HepG2 (cell line): ENCODE data around the gene B4GALT5. TPM values are rescaled to one million over a fixed set of nuclear protein-coding genes. Genes with fewer than 3 reads are reported as not detected.

Experiments used
- ETV5 ChIP-seq: IDR thresholded peaks from 2 replicates; pipeline ENCODE4 v1.6.1; 2018; ENCODE audit warnings: missing biosample characterization, missing genetic modification reagents, inconsistent platforms, borderline replicate concordance
- HNRNPH1 ChIP-seq: fragments of 200-400 bp; formaldehyde crosslinking; optimal IDR thresholded peaks from 2 replicates; pipeline ENCODE3; 2017; ENCODE audit warnings: mild to moderate bottlenecking, low read depth, low read length
- HOXA3 ChIP-seq: sonication (generic); formaldehyde crosslinking; IDR thresholded peaks from 2 replicates; pipeline ENCODE4 v1.5.0; 2020; ENCODE audit warnings: missing genetic modification reagents
- IKZF4 ChIP-seq: sonication (generic); formaldehyde crosslinking; IDR thresholded peaks from 2 replicates; pipeline ENCODE4 v1.5.1; 2020; ENCODE audit warnings: borderline replicate concordance, mild to moderate bottlenecking, low read depth, missing genetic modification reagents; ENCODE audit errors: not compliant biosample characterization
- JARID2 ChIP-seq: sonication (generic); formaldehyde crosslinking; IDR thresholded peaks from 2 replicates; pipeline ENCODE4 v1.8.1; 2023; ENCODE audit warnings: missing genetic modification reagents, inconsistent platforms; ENCODE audit not compliant: insufficient replicate concordance
- MEF2D ChIP-seq: sonication (generic); formaldehyde crosslinking; IDR thresholded peaks from 2 replicates; pipeline ENCODE4 v1.5.1; 2020; ENCODE audit warnings: mild to moderate bottlenecking, missing genetic modification reagents
- PHF21A ChIP-seq: sonication (generic); formaldehyde crosslinking; IDR thresholded peaks from 2 replicates; pipeline ENCODE4 v1.5.0; 2020; ENCODE audit warnings: mild to moderate bottlenecking, missing genetic modification reagents
- RAD21 ChIP-seq: fragments of 450-650 bp; formaldehyde crosslinking; IDR thresholded peaks from 2 replicates; pipeline ENCODE4 v1.5.0; 2020; ENCODE audit warnings: mild to moderate bottlenecking
- RCOR2 ChIP-seq: IDR thresholded peaks from 2 replicates; pipeline ENCODE4 v1.6.1; 2016; ENCODE audit warnings: missing biosample characterization, missing genetic modification reagents
- RELA ChIP-seq: sonication (generic); formaldehyde crosslinking; IDR thresholded peaks from 2 replicates; pipeline ENCODE4 v1.4.0; 2020; ENCODE audit warnings: missing genetic modification reagents
- RXRA ChIP-seq: sonication (generic); formaldehyde crosslinking; IDR thresholded peaks from 2 replicates; pipeline ENCODE4 v1.5.1; 2020; ENCODE audit warnings: missing genetic modification reagents
- XRCC5 ChIP-seq: fragments of 200-400 bp; formaldehyde crosslinking; optimal IDR thresholded peaks from 2 replicates; pipeline ENCODE3; 2017; ENCODE audit warnings: mild to moderate bottlenecking, low read length
- ZBTB20 ChIP-seq: sonication (generic); formaldehyde crosslinking; IDR thresholded peaks from 2 replicates; pipeline ENCODE4 v1.8.1; 2023; ENCODE audit warnings: missing genetic modification reagents, low read depth, mild to moderate bottlenecking, borderline replicate concordance
- ZBTB7B ChIP-seq: sonication (generic); formaldehyde crosslinking; IDR thresholded peaks from 2 replicates; pipeline ENCODE4 v1.4.0; 2020; ENCODE audit warnings: missing genetic modification reagents
- ZFP36L2 ChIP-seq: sonication (generic); formaldehyde crosslinking; IDR thresholded peaks from 2 replicates; pipeline ENCODE4 v1.4.0; 2020; ENCODE audit warnings: missing genetic modification reagents
- ZNF253 ChIP-seq: sonication (generic); formaldehyde crosslinking; IDR thresholded peaks from 2 replicates; pipeline ENCODE4 v1.8.0; 2022; ENCODE audit warnings: mild to moderate bottlenecking, missing genetic modification reagents, borderline replicate concordance
- ZNF260 ChIP-seq: sonication (generic); formaldehyde crosslinking; IDR thresholded peaks from 2 replicates; pipeline ENCODE4 v1.4.0; 2020; ENCODE audit warnings: missing genetic modification reagents, low read depth, mild to moderate bottlenecking, borderline replicate concordance
- ZNF44 ChIP-seq: sonication (generic); formaldehyde crosslinking; IDR thresholded peaks from 2 replicates; pipeline ENCODE4 v1.5.1; 2020; ENCODE audit warnings: mild to moderate bottlenecking, missing genetic modification reagents
- ZNF577 ChIP-seq: sonication (generic); formaldehyde crosslinking; IDR thresholded peaks from 2 replicates; pipeline ENCODE4 v1.4.0; 2020; ENCODE audit warnings: mild to moderate bottlenecking, low read depth, missing genetic modification reagents, borderline replicate concordance
- ZNF598 ChIP-seq: sonication (generic); formaldehyde crosslinking; IDR thresholded peaks from 2 replicates; pipeline ENCODE4 v1.5.1; 2020; ENCODE audit warnings: mild to moderate bottlenecking, missing genetic modification reagents, borderline replicate concordance
- ZNF619 ChIP-seq: sonication (generic); formaldehyde crosslinking; IDR thresholded peaks from 2 replicates; pipeline ENCODE4 v1.4.0; 2020; ENCODE audit warnings: mild to moderate bottlenecking, missing genetic modification reagents
- ZNF816 ChIP-seq: sonication (generic); formaldehyde crosslinking; IDR thresholded peaks from 2 replicates; pipeline ENCODE4 v1.8.0; 2022; ENCODE audit warnings: missing genetic modification reagents, mild to moderate bottlenecking, borderline replicate concordance
- polyA plus RNA-seq, 8 experiments: library from polyadenylated mRNA; depleted of rRNA in 3 of 8; stranded (reverse) in 7 of 8; unstranded in 1 of 8; fragments of >200 nt; fragmentation: Illumina TruSeq in 4 of 8; extraction: Trizol in 4 of 8; gene quantifications; 2 replicates each; pipeline versions ENCODE4 v1.2.1 to v1.2.3, GENCODE V29; 2011 to 2016; ENCODE audit warnings: low read depth in 4 of 8, missing spikeins in 1 of 8, mixed read lengths in 1 of 8; ENCODE audit not compliant: insufficient read depth in 1 of 8
- total RNA-seq, 5 experiments: library from RNA; depleted of rRNA; stranded (reverse); fragments of >200 nt; fragmentation: Illumina TruSeq; extraction: Trizol; gene quantifications; 2 replicates each; pipeline ENCODE4 v1.2.3, GENCODE V29; 2016; ENCODE audit warnings: low read depth in 1 of 5
- TF ChIP-seq, protein P1 (sequence below): sonication (generic); formaldehyde crosslinking; IDR thresholded peaks from 2 replicates; pipeline ENCODE4 v1.4.0; 2020; ENCODE audit warnings: mild to moderate bottlenecking, missing genetic modification reagents, borderline replicate concordance
- TF ChIP-seq, protein P2 (sequence below): sonication (generic); formaldehyde crosslinking; IDR thresholded peaks from 2 replicates; pipeline ENCODE4 v1.5.0; 2020; ENCODE audit warnings: missing genetic modification reagents, mild to moderate bottlenecking, borderline replicate concordance

The B4GALT5 gene
- total and polyA plus RNA-seq, 2 of the 13 experiments (the other 11 are each of a cell fraction or from before 2014, with no cell fraction given) = 27.3 to 30.9 TPM

DNA sequence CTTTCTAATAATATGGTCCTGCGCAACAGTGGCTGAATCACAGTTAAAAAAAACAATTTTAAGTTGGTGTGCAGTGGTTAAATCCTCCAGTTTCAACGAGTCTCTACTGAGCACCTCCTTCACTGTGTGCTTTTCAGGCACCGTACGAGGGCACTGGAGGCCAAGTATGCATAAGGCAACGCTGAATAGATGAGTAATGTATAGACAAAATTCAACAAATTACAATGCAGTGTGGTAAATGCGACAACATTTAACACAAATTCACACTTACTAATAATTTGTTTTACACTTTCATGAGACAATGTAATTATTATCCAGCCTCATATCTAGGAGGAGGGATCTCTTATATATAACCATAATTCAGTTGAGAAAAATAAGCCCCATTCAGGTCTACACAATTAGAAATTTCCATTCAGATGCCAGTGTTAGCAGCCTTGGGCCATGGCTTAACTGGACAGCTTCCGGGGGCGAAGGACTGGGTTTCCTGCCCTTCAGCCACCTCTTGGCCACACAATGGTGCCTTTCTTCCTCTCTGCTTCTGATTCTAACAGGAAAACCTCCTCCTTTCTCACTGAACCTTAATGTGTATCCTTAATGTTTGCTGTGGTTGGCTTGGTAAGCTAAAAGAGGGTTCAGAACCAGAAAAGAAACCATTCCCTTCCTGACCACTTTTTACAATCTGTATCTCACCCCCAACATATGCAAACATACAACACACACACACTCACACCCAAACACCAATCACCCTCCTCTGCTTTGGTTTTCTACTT is 51.9 kb downstream of the B4GALT5 start (continued):
- TF ChIP-seq, protein P1, sequence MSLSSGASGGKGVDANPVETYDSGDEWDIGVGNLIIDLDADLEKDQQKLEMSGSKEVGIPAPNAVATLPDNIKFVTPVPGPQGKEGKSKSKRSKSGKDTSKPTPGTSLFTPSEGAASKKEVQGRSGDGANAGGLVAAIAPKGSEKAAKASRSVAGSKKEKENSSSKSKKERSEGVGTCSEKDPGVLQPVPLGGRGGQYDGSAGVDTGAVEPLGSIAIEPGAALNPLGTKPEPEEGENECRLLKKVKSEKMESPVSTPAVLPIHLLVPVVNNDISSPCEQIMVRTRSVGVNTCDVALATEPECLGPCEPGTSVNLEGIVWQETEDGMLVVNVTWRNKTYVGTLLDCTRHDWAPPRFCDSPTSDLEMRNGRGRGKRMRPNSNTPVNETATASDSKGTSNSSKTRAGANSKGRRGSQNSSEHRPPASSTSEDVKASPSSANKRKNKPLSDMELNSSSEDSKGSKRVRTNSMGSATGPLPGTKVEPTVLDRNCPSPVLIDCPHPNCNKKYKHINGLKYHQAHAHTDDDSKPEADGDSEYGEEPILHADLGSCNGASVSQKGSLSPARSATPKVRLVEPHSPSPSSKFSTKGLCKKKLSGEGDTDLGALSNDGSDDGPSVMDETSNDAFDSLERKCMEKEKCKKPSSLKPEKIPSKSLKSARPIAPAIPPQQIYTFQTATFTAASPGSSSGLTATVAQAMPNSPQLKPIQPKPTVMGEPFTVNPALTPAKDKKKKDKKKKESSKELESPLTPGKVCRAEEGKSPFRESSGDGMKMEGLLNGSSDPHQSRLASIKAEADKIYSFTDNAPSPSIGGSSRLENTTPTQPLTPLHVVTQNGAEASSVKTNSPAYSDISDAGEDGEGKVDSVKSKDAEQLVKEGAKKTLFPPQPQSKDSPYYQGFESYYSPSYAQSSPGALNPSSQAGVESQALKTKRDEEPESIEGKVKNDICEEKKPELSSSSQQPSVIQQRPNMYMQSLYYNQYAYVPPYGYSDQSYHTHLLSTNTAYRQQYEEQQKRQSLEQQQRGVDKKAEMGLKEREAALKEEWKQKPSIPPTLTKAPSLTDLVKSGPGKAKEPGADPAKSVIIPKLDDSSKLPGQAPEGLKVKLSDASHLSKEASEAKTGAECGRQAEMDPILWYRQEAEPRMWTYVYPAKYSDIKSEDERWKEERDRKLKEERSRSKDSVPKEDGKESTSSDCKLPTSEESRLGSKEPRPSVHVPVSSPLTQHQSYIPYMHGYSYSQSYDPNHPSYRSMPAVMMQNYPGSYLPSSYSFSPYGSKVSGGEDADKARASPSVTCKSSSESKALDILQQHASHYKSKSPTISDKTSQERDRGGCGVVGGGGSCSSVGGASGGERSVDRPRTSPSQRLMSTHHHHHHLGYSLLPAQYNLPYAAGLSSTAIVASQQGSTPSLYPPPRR (CRISPR knock-in tag) = no peak
- TF ChIP-seq ZNF253 (CRISPR knock-in tag) (no peak), IKZF4 (CRISPR knock-in tag) (no peak), ZNF619 (no peak), ZNF44 (CRISPR knock-in tag) (no peak), ZNF598 (CRISPR knock-in tag) (no peak), ZFP36L2 (CRISPR knock-in tag) (no peak), RELA (no peak), RAD21 (no peak), RCOR2 (CRISPR knock-in tag) (0 out of 2 replicates have a peak, but pooled peaks have one; percentile 44), ZNF260 (CRISPR knock-in tag) (no peak), ZBTB7B (no peak), ZBTB20 (CRISPR knock-in tag) (no peak), RXRA (CRISPR knock-in tag) (no peak; the same call in 1 of the 2 replicates), HOXA3 (peak; percentile 54), ETV5 (CRISPR knock-in tag) (peak; percentile 88), ZNF577 (CRISPR knock-in tag) (no peak), PHF21A (peak; percentile 61; the same call in 1 of the 2 replicates), ZNF816 (CRISPR knock-in tag) (no peak), MEF2D (0 out of 2 replicates have a peak, but pooled peaks have one; percentile 21), XRCC5 (no peak), HNRNPH1 (no peak), JARID2 (CRISPR knock-in tag) (no peak)
- TF ChIP-seq, protein P2, sequence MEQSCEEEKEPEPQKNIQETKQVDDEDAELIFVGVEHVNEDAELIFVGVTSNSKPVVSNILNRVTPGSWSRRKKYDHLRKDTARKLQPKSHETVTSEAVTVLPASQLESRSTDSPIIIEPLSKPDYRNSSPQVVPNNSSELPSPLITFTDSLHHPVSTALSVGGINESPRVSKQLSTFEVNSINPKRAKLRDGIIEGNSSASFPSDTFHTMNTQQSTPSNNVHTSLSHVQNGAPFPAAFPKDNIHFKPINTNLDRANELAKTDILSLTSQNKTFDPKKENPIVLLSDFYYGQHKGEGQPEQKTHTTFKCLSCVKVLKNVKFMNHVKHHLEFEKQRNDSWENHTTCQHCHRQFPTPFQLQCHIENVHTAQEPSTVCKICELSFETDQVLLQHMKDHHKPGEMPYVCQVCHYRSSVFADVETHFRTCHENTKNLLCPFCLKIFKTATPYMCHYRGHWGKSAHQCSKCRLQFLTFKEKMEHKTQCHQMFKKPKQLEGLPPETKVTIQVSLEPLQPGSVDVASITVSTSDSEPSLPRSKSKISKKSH (CRISPR knock-in tag) = no peak
